Measurements from ENCODE around the gene RNF145.
"Not testable (repeated sequence)": the region's sequence is repeated elsewhere in the genome, so short reads cannot be mapped to it uniquely, and the experiment has no call there.

The RNF145 gene

DNA sequence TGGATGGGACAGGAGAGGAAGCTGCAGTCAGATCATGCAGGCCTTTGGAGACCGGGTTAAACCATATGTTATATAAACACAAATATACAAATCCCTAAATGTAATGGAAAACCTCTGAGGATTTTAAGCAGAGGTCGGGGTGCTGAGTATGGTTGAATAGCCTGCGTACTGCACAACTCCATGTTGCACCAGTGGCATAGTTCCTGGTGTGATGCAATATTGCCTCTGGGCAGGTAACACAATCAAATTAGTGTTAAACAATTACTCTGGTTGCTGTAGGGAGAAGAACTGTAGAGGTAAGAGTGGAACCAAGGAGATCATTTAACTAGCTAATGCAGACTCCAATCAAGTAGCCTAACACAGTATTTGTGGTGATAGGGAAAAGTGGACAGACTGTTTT, 21.3 kb upstream of the RNF145 start:
- Mint-ChIP-seq H3K36me3 (ENCODE audit: low read depth) (no peaks in the 10 kb centered on the region), H3K4me3 (no peak overlapping the region), H3K27ac (no peak overlapping the region), H3K27me3 (no peaks in the 10 kb centered on the region), H3K4me1 (ENCODE audit: low read depth) (peaks cover 2% of the 10 kb centered on the region), H3K9me3 (no peaks in the 10 kb centered on the region)
- DNase-seq, result no peak

DNA sequence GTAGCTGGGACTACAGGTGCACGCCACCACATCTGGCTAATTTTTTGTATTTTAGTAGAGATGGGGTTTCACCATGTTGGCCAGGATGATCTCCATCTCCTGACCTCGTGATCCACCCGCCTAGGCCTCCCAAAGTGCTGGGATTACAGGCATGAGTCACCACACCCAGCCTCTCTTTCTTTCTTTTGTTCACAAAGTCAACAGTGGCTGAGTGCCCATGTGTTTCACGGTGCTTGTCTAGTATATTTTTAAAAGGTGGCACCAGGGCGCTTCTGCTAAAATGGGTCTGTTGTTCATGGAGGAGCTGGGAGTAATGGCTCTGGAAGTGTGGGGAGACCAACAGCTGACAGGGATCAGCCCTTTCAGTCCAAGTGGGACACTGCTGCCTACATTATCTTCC, 18.7 kb upstream of the RNF145 start:
- DNase-seq; H3K27ac Mint-ChIP-seq; H3K4me1 Mint-ChIP-seq (ENCODE audit: low read depth); H3K27me3 Mint-ChIP-seq; H3K9me3 Mint-ChIP-seq; H3K36me3 Mint-ChIP-seq (ENCODE audit: low read depth); H3K4me3 Mint-ChIP-seq: not testable (repeated sequence)

DNA sequence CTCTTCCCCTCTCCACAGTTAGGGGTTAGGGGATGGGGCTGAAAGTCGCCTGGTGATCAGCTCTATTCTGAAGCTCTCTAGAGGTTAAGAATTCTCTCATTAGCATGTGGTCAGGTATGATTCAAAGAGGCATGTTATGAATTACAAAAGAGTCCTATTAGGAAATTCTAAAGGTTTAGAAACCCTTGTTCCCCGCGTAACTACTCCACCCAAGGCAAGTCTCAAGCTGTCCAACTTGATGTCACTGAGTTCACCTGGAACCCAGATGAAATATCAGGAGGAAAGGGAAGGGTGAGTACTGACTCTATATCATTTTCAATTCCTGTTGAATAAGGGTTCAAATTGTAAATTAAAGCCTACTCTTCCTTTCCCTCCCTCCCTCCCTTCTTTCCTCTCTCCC, 18.1 kb upstream of the RNF145 start:
- H3K27ac Mint-ChIP-seq, result no peak overlapping the region
- peaks cover 2% of the 10 kb centered on the region for H3K4me1 Mint-ChIP-seq (ENCODE audit: low read depth)
- no peak overlapping the region for H3K4me3 Mint-ChIP-seq
- H3K36me3 Mint-ChIP-seq (ENCODE audit: low read depth), result no peaks in the 10 kb centered on the region
- no peaks in the 10 kb centered on the region for H3K27me3 Mint-ChIP-seq
- DNase-seq, result no peak
- H3K9me3 Mint-ChIP-seq, result no peaks in the 10 kb centered on the region

DNA sequence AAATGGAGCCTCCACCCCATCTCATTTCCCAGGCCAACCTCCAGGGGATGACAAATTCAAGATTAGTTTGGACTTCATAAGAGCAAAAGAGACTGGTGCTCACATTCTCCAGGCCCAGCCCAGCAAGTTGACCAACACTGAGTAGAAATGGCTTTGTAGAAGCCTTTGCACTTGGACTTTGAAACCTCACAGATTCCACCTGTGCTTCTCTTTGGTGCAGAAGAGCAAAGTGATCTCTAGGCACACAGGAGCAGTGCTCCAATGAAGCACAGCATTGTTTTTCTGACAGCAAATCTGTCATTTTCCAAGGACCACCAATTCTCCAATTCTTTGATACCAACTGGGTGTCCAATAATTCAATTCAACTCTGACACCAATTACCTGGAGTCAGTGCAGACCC, 17.1 kb upstream of the RNF145 start:
- H3K4me1 Mint-ChIP-seq (ENCODE audit: low read depth), result peaks cover 2% of the 10 kb centered on the region
- no peak overlapping the region for H3K27ac Mint-ChIP-seq
- no peaks in the 10 kb centered on the region for H3K27me3 Mint-ChIP-seq
- DNase-seq, result no peak
- H3K36me3 Mint-ChIP-seq (ENCODE audit: low read depth), result no peaks in the 10 kb centered on the region
- no peaks in the 10 kb centered on the region for H3K9me3 Mint-ChIP-seq
- H3K4me3 Mint-ChIP-seq, result no peak overlapping the region

DNA sequence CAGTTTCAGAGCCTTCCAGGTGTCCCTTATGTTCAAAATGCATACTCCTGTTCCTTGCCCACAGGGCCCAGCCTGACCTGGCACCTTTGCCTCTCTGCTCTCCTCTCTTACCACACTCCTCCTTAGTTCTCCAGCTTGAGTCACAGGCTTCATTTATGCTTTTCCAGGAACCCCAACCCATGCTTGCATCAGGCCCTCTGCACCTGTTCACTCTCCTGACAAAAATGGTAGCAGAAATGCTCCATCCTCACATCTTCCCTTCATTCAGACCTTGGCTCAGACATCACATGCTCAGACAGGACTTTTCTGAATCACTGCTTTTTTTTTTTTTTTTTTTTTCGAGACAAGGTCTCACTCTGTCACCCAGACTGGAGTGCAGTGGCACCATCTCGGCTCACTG, 15.1 kb upstream of the RNF145 start:
- Mint-ChIP-seq H3K27ac (no peak overlapping the region), H3K36me3 (ENCODE audit: low read depth) (no peaks in the 10 kb centered on the region), H3K4me1 (ENCODE audit: low read depth) (peaks cover 2% of the 10 kb centered on the region), H3K27me3 (no peaks in the 10 kb centered on the region), H3K9me3 (no peaks in the 10 kb centered on the region), H3K4me3 (no peak overlapping the region)
- no peak for DNase-seq

DNA sequence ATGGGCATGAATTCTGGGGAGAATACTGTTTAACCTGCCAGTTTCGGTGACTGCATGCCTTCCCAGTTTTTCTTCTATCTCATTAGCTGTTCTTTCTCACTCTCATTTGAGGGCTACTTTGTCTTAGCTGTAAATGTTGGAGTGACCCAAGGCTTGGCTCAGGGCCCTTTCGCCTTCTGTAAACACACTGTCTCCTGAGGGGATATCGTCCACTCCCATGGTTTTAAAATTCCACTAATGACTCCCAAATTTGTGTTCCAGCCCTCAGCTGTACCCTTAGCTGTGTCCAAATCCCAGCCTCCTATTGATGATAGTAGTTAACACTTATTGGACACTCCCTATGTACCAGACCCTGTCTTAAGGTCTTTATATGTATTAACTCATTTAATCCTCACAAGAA, 14.1 kb upstream of the RNF145 start:
- no peak for DNase-seq
- H3K36me3 Mint-ChIP-seq (ENCODE audit: low read depth), result no peaks in the 10 kb centered on the region
- no peaks in the 10 kb centered on the region for H3K9me3 Mint-ChIP-seq
- no peak overlapping the region for H3K27ac Mint-ChIP-seq
- H3K4me3 Mint-ChIP-seq, result no peak overlapping the region
- no peaks in the 10 kb centered on the region for H3K27me3 Mint-ChIP-seq
- peaks cover 2% of the 10 kb centered on the region for H3K4me1 Mint-ChIP-seq (ENCODE audit: low read depth)

- Mint-ChIP-seq H3K27ac (no peak overlapping the region), H3K4me3 (no peak overlapping the region), H3K27me3 (no peaks in the 10 kb centered on the region), H3K36me3 (ENCODE audit: low read depth) (no peaks in the 10 kb centered on the region), H3K9me3 (no peaks in the 10 kb centered on the region), H3K4me1 (ENCODE audit: low read depth) (peaks cover 15% of the 10 kb centered on the region)
- no peak for DNase-seq
These were observed 10.9 kb upstream of the RNF145 start for GRCh38 chr5:159220206-159220605.

DNA sequence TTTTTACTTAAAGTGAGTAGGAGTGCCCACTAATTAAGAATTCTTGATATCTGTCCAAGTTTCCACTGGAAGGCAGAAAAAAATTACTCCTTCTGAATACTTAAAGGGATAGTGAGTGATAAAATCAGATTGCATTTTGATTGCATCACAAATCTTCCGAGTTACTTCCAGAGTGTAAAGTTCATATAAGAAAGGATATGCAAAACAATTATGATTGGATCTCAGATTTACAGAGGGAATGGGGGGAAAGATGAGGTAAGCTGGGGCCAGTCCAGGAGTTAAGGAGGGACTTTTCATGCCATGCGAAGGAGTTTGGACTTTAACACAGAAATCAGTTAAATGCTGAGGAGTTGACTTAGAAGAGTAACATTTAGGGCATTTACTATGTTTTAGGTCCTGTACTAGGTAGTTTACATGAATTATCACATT, 9.3 kb upstream of the RNF145 start:
- H3K36me3 Mint-ChIP-seq (ENCODE audit: low read depth), result no peaks in the 10 kb centered on the region
- H3K4me3 Mint-ChIP-seq, result no peak overlapping the region
- no peak for DNase-seq

DNA sequence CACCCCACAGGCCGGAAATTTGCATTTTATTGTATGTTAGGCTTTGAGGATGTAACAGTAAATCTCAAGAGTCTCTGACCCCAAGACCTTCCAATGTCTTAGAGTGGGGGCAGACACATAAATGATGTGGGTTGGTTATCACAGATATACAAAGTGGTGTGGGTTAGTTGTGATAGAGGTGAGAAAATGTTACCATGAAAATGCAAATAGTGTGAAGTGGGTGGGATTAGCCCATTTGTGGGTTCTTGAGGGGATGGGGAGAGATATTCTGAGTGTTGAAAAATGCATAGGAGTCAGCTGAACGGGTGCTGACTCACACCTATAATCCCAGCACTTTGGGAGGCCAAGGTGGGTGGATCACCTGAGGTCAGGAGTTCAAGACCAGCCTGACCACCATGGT, 7.9 kb upstream of the RNF145 start:
- Mint-ChIP-seq H3K36me3 (ENCODE audit: low read depth) (no peaks in the 10 kb centered on the region), H3K4me3 (no peak overlapping the region), H3K27ac (no peak overlapping the region), H3K27me3 (no peaks in the 10 kb centered on the region), H3K4me1 (ENCODE audit: low read depth) (peaks cover 17% of the 10 kb centered on the region), H3K9me3 (no peaks in the 10 kb centered on the region)
- DNase-seq, result no peak

More for the DNA sequence above, 9.3 kb upstream of the RNF145 start:
- Mint-ChIP-seq H3K27ac (no peak overlapping the region), H3K4me1 (ENCODE audit: low read depth) (peaks cover 15% of the 10 kb centered on the region), H3K9me3 (no peaks in the 10 kb centered on the region), H3K27me3 (no peaks in the 10 kb centered on the region)

DNA sequence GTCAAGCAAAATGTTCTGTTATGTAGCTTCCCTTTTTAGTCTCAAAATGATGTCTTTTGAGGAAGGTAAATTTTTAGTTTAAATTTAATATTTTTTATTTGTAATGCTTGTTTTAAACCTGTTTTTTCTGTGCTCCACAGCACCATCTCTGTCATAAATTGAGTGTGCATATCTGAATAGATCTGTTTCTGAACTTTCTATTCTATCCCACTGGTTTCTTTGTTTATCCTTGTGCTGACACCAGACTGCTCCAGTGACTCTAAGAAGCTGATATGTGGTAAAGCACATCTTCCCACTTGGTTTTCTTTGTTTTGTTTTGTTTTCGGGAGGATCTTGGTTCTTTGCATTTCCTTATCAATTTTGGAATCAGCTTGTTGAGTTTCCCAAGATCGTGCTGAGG, 7.1 kb upstream of the RNF145 start:
- no peak overlapping the region for H3K27ac Mint-ChIP-seq
- no peaks in the 10 kb centered on the region for H3K9me3 Mint-ChIP-seq
- no peaks in the 10 kb centered on the region for H3K36me3 Mint-ChIP-seq (ENCODE audit: low read depth)
- peaks cover 22% of the 10 kb centered on the region for H3K4me1 Mint-ChIP-seq (ENCODE audit: low read depth)
- no peak overlapping the region for H3K4me3 Mint-ChIP-seq
- DNase-seq, result no peak
- no peaks in the 10 kb centered on the region for H3K27me3 Mint-ChIP-seq

- Mint-ChIP-seq H3K27me3 (no peaks in the 10 kb centered on the region), H3K4me1 (ENCODE audit: low read depth) (peaks cover 25% of the 10 kb centered on the region), H3K36me3 (ENCODE audit: low read depth) (no peaks in the 10 kb centered on the region), H3K27ac (no peak overlapping the region), H3K9me3 (no peaks in the 10 kb centered on the region), H3K4me3 (no peak overlapping the region)
- no peak for DNase-seq
These were observed 6.5 kb upstream of the RNF145 start for GRCh38 chr5:159215886-159216285.

GRCh38 chr5:159214486-159215271, 5.3 kb upstream of the RNF145 start:
- H3K36me3 Mint-ChIP-seq (ENCODE audit: low read depth), result peaks cover 4% of the 10 kb centered on the region
- no peak overlapping the region for H3K4me3 Mint-ChIP-seq
- DNase-seq, result no peak
- no peaks in the 10 kb centered on the region for H3K27me3 Mint-ChIP-seq
- H3K9me3 Mint-ChIP-seq, result no peaks in the 10 kb centered on the region
- peaks cover 37% of the 10 kb centered on the region for H3K4me1 Mint-ChIP-seq (ENCODE audit: low read depth)
- no peak overlapping the region for H3K27ac Mint-ChIP-seq

GRCh38 chr5:159212657-159213462, 3.5 kb upstream of the RNF145 start:
- H3K36me3 Mint-ChIP-seq (ENCODE audit: low read depth), result peaks cover 13% of the 10 kb centered on the region
- no peak for DNase-seq
- H3K27ac Mint-ChIP-seq, result no peak overlapping the region
- no peaks in the 10 kb centered on the region for H3K9me3 Mint-ChIP-seq
- no peak overlapping the region for H3K4me3 Mint-ChIP-seq
- peaks cover 38% of the 10 kb centered on the region for H3K4me1 Mint-ChIP-seq (ENCODE audit: low read depth)
- no peaks in the 10 kb centered on the region for H3K27me3 Mint-ChIP-seq

GRCh38 chr5:159211729-159212174, 2.4 kb upstream of the RNF145 start:
- H3K27me3 Mint-ChIP-seq, result no peaks in the 10 kb centered on the region
- H3K4me3 Mint-ChIP-seq, result no peak overlapping the region
- H3K9me3 Mint-ChIP-seq, result no peaks in the 10 kb centered on the region
- H3K27ac Mint-ChIP-seq, result no peak overlapping the region
- H3K36me3 Mint-ChIP-seq (ENCODE audit: low read depth), result peaks cover 23% of the 10 kb centered on the region
- DNase-seq, result no peak
- H3K4me1 Mint-ChIP-seq (ENCODE audit: low read depth), result peaks cover 38% of the 10 kb centered on the region

GRCh38 chr5:159210846-159211245, 1.5 kb upstream of the RNF145 start:
- peak overlapping the region; percentile 87 for H3K4me3 Mint-ChIP-seq
- H3K27ac Mint-ChIP-seq, result peak overlapping the region; percentile 96
- no peaks in the 10 kb centered on the region for H3K9me3 Mint-ChIP-seq
- no peaks in the 10 kb centered on the region for H3K27me3 Mint-ChIP-seq
- peaks cover 32% of the 10 kb centered on the region for H3K36me3 Mint-ChIP-seq (ENCODE audit: low read depth)
- peaks cover 39% of the 10 kb centered on the region for H3K4me1 Mint-ChIP-seq (ENCODE audit: low read depth)
- no peak for DNase-seq
